Measurements from ENCODE around the gene EBLN2. TPM values are rescaled to one million over a fixed set of nuclear protein-coding genes. Genes with fewer than 3 reads are reported as not detected.

The EBLN2 gene
- total RNA-seq, 2 experiments from 2014 or later, result 14.8 to 16.0 TPM

DNA sequence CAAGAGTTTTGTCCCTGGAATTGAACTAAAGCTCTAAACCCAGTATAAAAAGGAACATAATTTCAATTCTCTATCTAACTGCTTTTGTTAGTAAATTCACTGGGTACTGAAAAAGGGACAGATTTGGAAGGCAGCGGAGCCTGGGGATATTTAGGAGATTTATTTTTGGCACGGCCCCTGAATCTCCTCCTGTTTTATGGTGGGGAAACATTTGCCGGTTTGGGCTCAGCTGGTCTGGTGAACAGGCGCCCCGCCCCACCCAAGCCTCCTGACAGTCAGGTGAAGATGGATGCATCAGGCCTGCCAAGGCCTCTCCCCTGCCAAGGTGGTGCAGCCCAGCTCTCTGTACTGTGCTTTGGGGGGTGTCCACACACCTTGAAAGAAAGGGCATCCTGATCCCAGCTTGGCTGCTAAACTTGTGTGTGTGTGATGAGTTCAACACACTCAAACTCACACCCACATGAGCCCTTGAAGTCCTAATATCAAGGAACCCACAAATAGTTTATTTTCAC lies 46.3 kb downstream of the EBLN2 start:
- Mint-ChIP-seq H3K4me1 (ENCODE audit: low read depth) (no peaks in the 10 kb centered on the region), H3K27me3 (peaks cover 16% of the 10 kb centered on the region), H3K4me3 (no peak overlapping the region), H3K27ac (no peak overlapping the region), H3K9me3 (no peaks in the 10 kb centered on the region), H3K36me3 (ENCODE audit: low read depth) (no peaks in the 10 kb centered on the region)
- POLR2A ChIA-PET, result no interaction called here
- Histone ChIP-seq H3K9me3 (ENCODE audit: control insufficient read depth in 1 of 2, insufficient read depth in 1 of 2, low read length in 2 of 2) (no peaks in the 10 kb centered on the region), H3K27ac (ENCODE audit: low read depth in 1 of 2, low read length in 2 of 2) (no peak overlapping the region), H3K4me3 (ENCODE audit: low read length) (no peak overlapping the region), H3K27me3 (ENCODE audit: control insufficient read depth in 1 of 2, insufficient read depth in 2 of 2, low read length in 2 of 2) (peaks cover 0 to 8% of the 10 kb centered on the region in 2 experiments), H3K36me3 (ENCODE audit: insufficient read depth, low read length) (no peaks in the 10 kb centered on the region), H3K4me1 (ENCODE audit: insufficient read depth, low read length) (no peaks in the 10 kb centered on the region)
- TF ChIP-seq, protein P1, sequence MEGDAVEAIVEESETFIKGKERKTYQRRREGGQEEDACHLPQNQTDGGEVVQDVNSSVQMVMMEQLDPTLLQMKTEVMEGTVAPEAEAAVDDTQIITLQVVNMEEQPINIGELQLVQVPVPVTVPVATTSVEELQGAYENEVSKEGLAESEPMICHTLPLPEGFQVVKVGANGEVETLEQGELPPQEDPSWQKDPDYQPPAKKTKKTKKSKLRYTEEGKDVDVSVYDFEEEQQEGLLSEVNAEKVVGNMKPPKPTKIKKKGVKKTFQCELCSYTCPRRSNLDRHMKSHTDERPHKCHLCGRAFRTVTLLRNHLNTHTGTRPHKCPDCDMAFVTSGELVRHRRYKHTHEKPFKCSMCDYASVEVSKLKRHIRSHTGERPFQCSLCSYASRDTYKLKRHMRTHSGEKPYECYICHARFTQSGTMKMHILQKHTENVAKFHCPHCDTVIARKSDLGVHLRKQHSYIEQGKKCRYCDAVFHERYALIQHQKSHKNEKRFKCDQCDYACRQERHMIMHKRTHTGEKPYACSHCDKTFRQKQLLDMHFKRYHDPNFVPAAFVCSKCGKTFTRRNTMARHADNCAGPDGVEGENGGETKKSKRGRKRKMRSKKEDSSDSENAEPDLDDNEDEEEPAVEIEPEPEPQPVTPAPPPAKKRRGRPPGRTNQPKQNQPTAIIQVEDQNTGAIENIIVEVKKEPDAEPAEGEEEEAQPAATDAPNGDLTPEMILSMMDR (IDR thresholded peaks at IDR 0.05), result no peak
- CTCF ChIA-PET, result no interaction called here
- no peak for ATAC-seq (ENCODE audit: poor library complexity)
- DNase-seq, result no peak
- intact Hi-C loops (cut with DNase I, micrococcal nuclease), result no loop called here

GRCh38 chr3:73108750-73109149 lies 47.3 kb downstream of the EBLN2 start:
- no peak overlapping the region for H3K27ac Mint-ChIP-seq
- no peaks in the 10 kb centered on the region for H3K4me1 Mint-ChIP-seq (ENCODE audit: low read depth)
- ChIA-PET POLR2A (no interaction called here), CTCF (no interaction called here)
- no peak overlapping the region for H3K27ac ChIP-seq (ENCODE audit: low read depth in 1 of 2, low read length in 2 of 2)
- H3K4me1 ChIP-seq (ENCODE audit: insufficient read depth, low read length), result no peaks in the 10 kb centered on the region
- peaks cover 22% of the 10 kb centered on the region for H3K27me3 Mint-ChIP-seq
- no peaks in the 10 kb centered on the region for H3K9me3 ChIP-seq (ENCODE audit: control insufficient read depth in 1 of 2, insufficient read depth in 1 of 2, low read length in 2 of 2)
- ATAC-seq (ENCODE audit: poor library complexity) (no peak), DNase-seq (no peak)
- H3K9me3 Mint-ChIP-seq, result no peaks in the 10 kb centered on the region
- peaks cover 0 to 8% of the 10 kb centered on the region in 2 experiments for H3K27me3 ChIP-seq (ENCODE audit: control insufficient read depth in 1 of 2, insufficient read depth in 2 of 2, low read length in 2 of 2)
- TF ChIP-seq, protein P1 (IDR thresholded peaks at IDR 0.05), result no peak
- no peak overlapping the region for H3K4me3 Mint-ChIP-seq
- no peaks in the 10 kb centered on the region for H3K36me3 Mint-ChIP-seq (ENCODE audit: low read depth)
- H3K36me3 ChIP-seq (ENCODE audit: insufficient read depth, low read length), result no peaks in the 10 kb centered on the region
- intact Hi-C loops (cut with DNase I, micrococcal nuclease), result no loop called here
- H3K4me3 ChIP-seq (ENCODE audit: low read length), result no peak overlapping the region

- H3K27me3 ChIP-seq (ENCODE audit: control insufficient read depth in 1 of 2, insufficient read depth in 2 of 2, low read length in 2 of 2), result peaks cover 0 to 8% of the 10 kb centered on the region in 2 experiments
- ChIA-PET CTCF (no interaction called here), POLR2A (no interaction called here)
- TF ChIP-seq, protein P1 (IDR thresholded peaks at IDR 0.05), result no peak
- no peaks in the 10 kb centered on the region for H3K36me3 Mint-ChIP-seq (ENCODE audit: low read depth)
- no peak overlapping the region for H3K27ac Mint-ChIP-seq
- no peaks in the 10 kb centered on the region for H3K9me3 Mint-ChIP-seq
- DNase-seq, result no peak
- intact Hi-C loops (cut with DNase I, micrococcal nuclease), result no loop called here
- no peaks in the 10 kb centered on the region for H3K9me3 ChIP-seq (ENCODE audit: control insufficient read depth in 1 of 2, insufficient read depth in 1 of 2, low read length in 2 of 2)
- H3K27ac ChIP-seq (ENCODE audit: low read depth in 1 of 2, low read length in 2 of 2), result no peak overlapping the region
- no peak overlapping the region for H3K4me3 ChIP-seq (ENCODE audit: low read length)
- H3K27me3 Mint-ChIP-seq, result peaks cover 22% of the 10 kb centered on the region
- H3K4me1 Mint-ChIP-seq (ENCODE audit: low read depth), result no peaks in the 10 kb centered on the region
- no peak overlapping the region for H3K4me3 Mint-ChIP-seq
- H3K4me1 ChIP-seq (ENCODE audit: insufficient read depth, low read length), result no peaks in the 10 kb centered on the region
- H3K36me3 ChIP-seq (ENCODE audit: insufficient read depth, low read length), result no peaks in the 10 kb centered on the region
- no peak for ATAC-seq (ENCODE audit: poor library complexity)
Measured at GRCh38 chr3:73110530-73110929, 49.1 kb downstream of the EBLN2 start.

Other genes starting within 250 kb of the EBLN2 start
- 10 to 100 TPM in 1 of 2 experiments, 1 to 10 TPM in 1; 9.4 to 13.1 TPM for gene SHQ1, start 213.2 kb upstream of the EBLN2 start, total RNA-seq
- gene GXYLT2, start 173.6 kb upstream of the EBLN2 start, total RNA-seq, result under 1 TPM in 1 of 2 experiments, not detected in 1; 0.08 TPM
- 10 to 100 TPM; 67.8 to 80.3 TPM for gene PPP4R2, start 64.8 kb upstream of the EBLN2 start, total RNA-seq

All from CD4-positive, alpha-beta T cell (primary cell).